DOHH2 (cell line): ENCODE measurements around the gene CANT1.

Source experiments
- EZH2phosphoT487 ChIP-seq: fragments of 200-600 bp; sonication (generic); IDR thresholded peaks from 2 replicates; pipeline ENCODE4 v1.6.1; 2017; ENCODE audit warnings: borderline replicate concordance, mild to moderate bottlenecking, antibody characterized with exemption, low read length, moderate library complexity, mixed read lengths
- TF ChIP-seq, protein P1 (sequence below): fragments of 200-600 bp; sonication (generic); IDR thresholded peaks from one replicate; pipeline ENCODE4 v1.5.1; 2014; ENCODE audit warnings: antibody characterized with exemption, mild to moderate bottlenecking, low read depth, low read length; ENCODE audit not compliant: poor library complexity, severe bottlenecking

GRCh38 chr17:78977681-78977943 is 32.0 kb downstream of the CANT1 start:
- TF ChIP-seq, protein P1, sequence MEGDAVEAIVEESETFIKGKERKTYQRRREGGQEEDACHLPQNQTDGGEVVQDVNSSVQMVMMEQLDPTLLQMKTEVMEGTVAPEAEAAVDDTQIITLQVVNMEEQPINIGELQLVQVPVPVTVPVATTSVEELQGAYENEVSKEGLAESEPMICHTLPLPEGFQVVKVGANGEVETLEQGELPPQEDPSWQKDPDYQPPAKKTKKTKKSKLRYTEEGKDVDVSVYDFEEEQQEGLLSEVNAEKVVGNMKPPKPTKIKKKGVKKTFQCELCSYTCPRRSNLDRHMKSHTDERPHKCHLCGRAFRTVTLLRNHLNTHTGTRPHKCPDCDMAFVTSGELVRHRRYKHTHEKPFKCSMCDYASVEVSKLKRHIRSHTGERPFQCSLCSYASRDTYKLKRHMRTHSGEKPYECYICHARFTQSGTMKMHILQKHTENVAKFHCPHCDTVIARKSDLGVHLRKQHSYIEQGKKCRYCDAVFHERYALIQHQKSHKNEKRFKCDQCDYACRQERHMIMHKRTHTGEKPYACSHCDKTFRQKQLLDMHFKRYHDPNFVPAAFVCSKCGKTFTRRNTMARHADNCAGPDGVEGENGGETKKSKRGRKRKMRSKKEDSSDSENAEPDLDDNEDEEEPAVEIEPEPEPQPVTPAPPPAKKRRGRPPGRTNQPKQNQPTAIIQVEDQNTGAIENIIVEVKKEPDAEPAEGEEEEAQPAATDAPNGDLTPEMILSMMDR: no peak
- no peak for TF ChIP-seq EZH2phosphoT487
